Measurements from ENCODE around the gene HKDC1. TPM values are rescaled to one million over a fixed set of nuclear protein-coding genes. Genes with fewer than 3 reads are reported as not detected.

The HKDC1 gene
- total RNA-seq, 1 experiment from 2014 or later: 0.68 TPM

DNA sequence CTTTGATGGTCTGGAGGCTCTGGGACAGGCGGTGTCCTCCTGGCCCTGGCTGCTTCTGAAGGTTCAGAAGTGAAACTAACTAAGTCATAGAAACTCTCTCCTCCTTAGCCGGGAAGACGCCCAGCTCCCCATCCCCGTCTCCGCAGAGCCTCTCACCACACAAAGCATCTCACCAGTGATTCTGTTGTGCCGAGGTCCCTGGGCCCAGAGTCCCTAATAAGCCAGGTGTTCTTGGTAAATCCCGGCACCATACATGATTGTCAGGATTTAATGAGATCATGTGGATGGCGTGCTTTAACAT is 9.4 kb downstream of the HKDC1 start:
- Mint-ChIP-seq H3K9me3 (ENCODE audit: unreplicated experiment) (no peaks in the 10 kb centered on the region), H3K27ac (ENCODE audit: low read depth, unreplicated experiment) (no peak overlapping the region), H3K36me3 (ENCODE audit: insufficient read depth, unreplicated experiment) (no peaks in the 10 kb centered on the region), H3K27me3 (ENCODE audit: insufficient read depth, unreplicated experiment) (no peaks in the 10 kb centered on the region), H3K4me3 (ENCODE audit: unreplicated experiment) (no peak overlapping the region), H3K4me1 (ENCODE audit: insufficient read depth, unreplicated experiment) (peaks cover 26% of the 10 kb centered on the region)
- ChIA-PET POLR2A (interaction anchor here (0.6 kb wide), 1 partner anchor 119 kb away, joined by 3 read pairs; no protein-coding TSS in a partner anchor), CTCF (interaction anchor here (1.1 kb wide), 1 partner anchor 178 kb away, joined by 6 read pairs; no protein-coding TSS in a partner anchor)
- no peak for DNase-seq (ENCODE audit: unreplicated experiment)
- no TSS peak for BruUV-seq (replicated peaks)
- intact Hi-C loops (cut with micrococcal nuclease): no loop called here
- TF ChIP-seq, protein P1, sequence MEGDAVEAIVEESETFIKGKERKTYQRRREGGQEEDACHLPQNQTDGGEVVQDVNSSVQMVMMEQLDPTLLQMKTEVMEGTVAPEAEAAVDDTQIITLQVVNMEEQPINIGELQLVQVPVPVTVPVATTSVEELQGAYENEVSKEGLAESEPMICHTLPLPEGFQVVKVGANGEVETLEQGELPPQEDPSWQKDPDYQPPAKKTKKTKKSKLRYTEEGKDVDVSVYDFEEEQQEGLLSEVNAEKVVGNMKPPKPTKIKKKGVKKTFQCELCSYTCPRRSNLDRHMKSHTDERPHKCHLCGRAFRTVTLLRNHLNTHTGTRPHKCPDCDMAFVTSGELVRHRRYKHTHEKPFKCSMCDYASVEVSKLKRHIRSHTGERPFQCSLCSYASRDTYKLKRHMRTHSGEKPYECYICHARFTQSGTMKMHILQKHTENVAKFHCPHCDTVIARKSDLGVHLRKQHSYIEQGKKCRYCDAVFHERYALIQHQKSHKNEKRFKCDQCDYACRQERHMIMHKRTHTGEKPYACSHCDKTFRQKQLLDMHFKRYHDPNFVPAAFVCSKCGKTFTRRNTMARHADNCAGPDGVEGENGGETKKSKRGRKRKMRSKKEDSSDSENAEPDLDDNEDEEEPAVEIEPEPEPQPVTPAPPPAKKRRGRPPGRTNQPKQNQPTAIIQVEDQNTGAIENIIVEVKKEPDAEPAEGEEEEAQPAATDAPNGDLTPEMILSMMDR (IDR thresholded peaks at IDR 0.05; ENCODE audit: unreplicated experiment): no peak

DNA sequence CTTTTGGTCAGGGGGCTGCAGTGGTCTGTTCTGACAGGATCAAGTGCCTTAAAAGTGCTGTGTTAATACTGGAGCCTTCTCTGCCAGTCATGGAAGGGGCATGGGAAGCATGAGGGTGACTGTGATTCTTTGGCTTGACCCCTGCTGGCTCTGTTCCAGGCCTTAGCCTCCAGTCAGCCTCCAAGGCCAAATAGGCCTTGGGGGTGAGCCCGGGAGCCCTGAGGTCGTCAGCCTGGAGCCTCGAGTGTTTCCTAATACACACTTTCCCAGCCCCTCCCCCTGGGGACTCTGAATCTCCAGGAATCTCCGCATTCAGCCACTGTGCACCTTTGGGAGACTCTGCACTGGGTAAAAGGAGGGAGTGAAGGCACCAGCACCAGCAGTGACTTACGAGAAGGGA is 10.0 kb downstream of the HKDC1 start:
- ChIA-PET CTCF (interaction anchor here (1.1 kb wide), 1 partner anchor 178 kb away, joined by 6 read pairs; no protein-coding TSS in a partner anchor), POLR2A (interaction anchor here (0.6 kb wide), 1 partner anchor 118 kb away, joined by 3 read pairs; no protein-coding TSS in a partner anchor)
- TF ChIP-seq, protein P1 (IDR thresholded peaks at IDR 0.05; ENCODE audit: unreplicated experiment): no peak
- no TSS peak for BruUV-seq (replicated peaks)
- Mint-ChIP-seq H3K9me3 (ENCODE audit: unreplicated experiment) (no peaks in the 10 kb centered on the region), H3K27ac (ENCODE audit: low read depth, unreplicated experiment) (no peak overlapping the region), H3K27me3 (ENCODE audit: insufficient read depth, unreplicated experiment) (no peaks in the 10 kb centered on the region), H3K4me1 (ENCODE audit: insufficient read depth, unreplicated experiment) (peaks cover 20% of the 10 kb centered on the region), H3K36me3 (ENCODE audit: insufficient read depth, unreplicated experiment) (no peaks in the 10 kb centered on the region), H3K4me3 (ENCODE audit: unreplicated experiment) (no peak overlapping the region)
- DNase-seq (ENCODE audit: unreplicated experiment): no peak
- intact Hi-C loops (cut with micrococcal nuclease): no loop called here

DNA sequence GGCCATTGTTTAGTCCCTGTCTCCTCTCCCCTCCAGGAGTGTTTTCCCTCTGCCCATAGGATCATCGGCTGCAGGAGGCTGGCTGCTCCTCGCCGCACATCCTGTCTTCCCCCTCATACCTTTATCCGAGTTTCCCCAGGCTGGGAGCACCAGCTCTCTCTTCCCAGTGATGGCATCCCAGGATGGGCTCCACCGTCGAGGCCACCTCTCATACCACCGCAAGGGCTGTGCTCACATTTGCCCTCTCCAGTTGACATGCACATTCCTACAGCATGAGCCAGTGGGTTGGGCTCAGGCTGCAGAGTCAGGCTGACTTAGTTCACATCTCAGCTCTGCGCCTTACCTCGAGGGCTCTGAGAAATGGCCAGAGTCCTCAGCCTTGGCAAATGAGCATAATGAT is 12.1 kb downstream of the HKDC1 start:
- Mint-ChIP-seq H3K9me3 (ENCODE audit: unreplicated experiment) (no peaks in the 10 kb centered on the region), H3K4me1 (ENCODE audit: insufficient read depth, unreplicated experiment) (peaks cover 15% of the 10 kb centered on the region), H3K27ac (ENCODE audit: low read depth, unreplicated experiment) (peak overlapping the region; percentile 21), H3K4me3 (ENCODE audit: unreplicated experiment) (peak overlapping the region; percentile 0), H3K36me3 (ENCODE audit: insufficient read depth, unreplicated experiment) (no peaks in the 10 kb centered on the region), H3K27me3 (ENCODE audit: insufficient read depth, unreplicated experiment) (no peaks in the 10 kb centered on the region)
- no TSS peak for BruUV-seq (replicated peaks)
- TF ChIP-seq, protein P1 (IDR thresholded peaks at IDR 0.05; ENCODE audit: unreplicated experiment): no peak
- DNase-seq (ENCODE audit: unreplicated experiment): peak; percentile 71
- intact Hi-C loops (cut with micrococcal nuclease): no loop called here
- ChIA-PET CTCF (interaction anchor here (0.8 to 8.3 kb wide), 7 partner anchors 9 to 276 kb away, joined by 3 to 106 read pairs (median 3); no protein-coding TSS in a partner anchor), POLR2A (interaction anchor here (0.7 to 2.6 kb wide), 8 partner anchors 8 to 144 kb away, joined by 3 to 11 read pairs (median 5); partner anchors contain the start of gene SUPV3L1)

DNA sequence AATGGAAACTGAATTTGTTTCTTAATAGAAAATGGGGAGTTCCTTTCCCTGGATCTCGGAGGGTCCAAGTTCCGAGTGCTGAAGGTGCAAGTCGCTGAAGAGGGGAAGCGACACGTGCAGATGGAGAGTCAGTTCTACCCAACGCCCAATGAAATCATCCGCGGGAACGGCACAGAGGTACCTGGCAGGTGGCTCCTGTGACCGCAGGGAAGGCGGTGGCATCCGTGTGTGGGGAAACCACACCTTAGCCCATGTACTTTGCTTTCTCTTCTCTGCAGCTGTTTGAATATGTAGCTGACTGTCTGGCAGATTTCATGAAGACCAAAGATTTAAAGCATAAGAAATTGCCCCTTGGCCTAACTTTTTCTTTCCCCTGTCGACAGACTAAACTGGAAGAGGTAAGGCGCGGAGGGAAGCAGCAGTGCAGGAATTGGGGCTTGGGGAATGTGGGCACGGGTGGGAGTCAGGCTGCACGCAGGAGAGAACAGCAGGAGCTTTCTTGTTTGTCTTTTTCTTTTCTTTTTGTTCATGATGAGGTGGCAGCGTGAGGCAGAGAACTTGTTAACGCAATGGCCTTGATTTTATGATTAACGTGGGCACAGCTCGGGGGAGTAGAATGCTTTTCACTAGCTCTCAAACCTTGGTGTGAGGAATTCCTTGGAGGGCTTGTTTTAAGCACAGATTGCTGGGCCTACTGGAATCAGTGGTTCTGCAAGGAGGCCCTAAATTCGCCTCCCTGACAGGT is 12.8 kb downstream of the HKDC1 start:
- intact Hi-C loops (cut with micrococcal nuclease): no loop called here
- ChIA-PET POLR2A (interaction anchor here (1.1 to 2.6 kb wide), 7 partner anchors 10 to 143 kb away, joined by 3 to 11 read pairs (median 5); partner anchors contain the start of gene SUPV3L1), CTCF (interaction anchor here (0.9 to 8.3 kb wide), 5 partner anchors 10 to 275 kb away, joined by 3 to 106 read pairs (median 4); no protein-coding TSS in a partner anchor)
- Mint-ChIP-seq H3K4me1 (ENCODE audit: insufficient read depth, unreplicated experiment) (peaks cover 15% of the 10 kb centered on the region), H3K27ac (ENCODE audit: low read depth, unreplicated experiment) (peak overlapping the region; percentile 21), H3K9me3 (ENCODE audit: unreplicated experiment) (no peaks in the 10 kb centered on the region), H3K4me3 (ENCODE audit: unreplicated experiment) (no peak overlapping the region), H3K27me3 (ENCODE audit: insufficient read depth, unreplicated experiment) (no peaks in the 10 kb centered on the region), H3K36me3 (ENCODE audit: insufficient read depth, unreplicated experiment) (no peaks in the 10 kb centered on the region)
- no TSS peak for BruUV-seq (replicated peaks)
- TF ChIP-seq, protein P1 (IDR thresholded peaks at IDR 0.05; ENCODE audit: unreplicated experiment): no peak
- no peak for DNase-seq (ENCODE audit: unreplicated experiment)

Data from MCF 10A (cell line).